CMK (cell line): Measurements from ENCODE around the gene C6orf163.
"Not testable (repeated sequence)": the region's sequence is repeated elsewhere in the genome, so short reads cannot be mapped to it uniquely, and the experiment has no call there.

Source experiments
- DNase-seq: peaks from one replicate; pipeline ENCODE4 v3.0.0-alpha.2; 2010; ENCODE audit warnings: low read depth

C6orf163 gene

GRCh38 chr6:87344731-87345130, at the start of gene C6orf163:
Gene C6orf163, plus strand, starts transcription at chr6:87344813. Its CDS starts 287 bp downstream, at chr6:87345100.
- no peak for DNase-seq

GRCh38 chr6:87297119-87297518, 47.5 kb upstream of the C6orf163 start:
- DNase-seq, result no peak

GRCh38 chr6:87301277-87301676, 43.3 kb upstream of the C6orf163 start:
- not testable (repeated sequence) for DNase-seq

GRCh38 chr6:87308970-87309369, 35.6 kb upstream of the C6orf163 start:
- DNase-seq, result no peak

GRCh38 chr6:87312860-87313259, 31.8 kb upstream of the C6orf163 start:
- no peak for DNase-seq

- no peak for DNase-seq
Observed at GRCh38 chr6:87315071-87315470, 29.5 kb upstream of the C6orf163 start.

- no peak for DNase-seq
Observed at GRCh38 chr6:87319271-87319987, 25.2 kb upstream of the C6orf163 start.

GRCh38 chr6:87322304-87323212, 22.1 kb upstream of the C6orf163 start, which contains the start of gene SMIM8:
Gene SMIM8, plus strand, starts transcription at chr6:87322588. Its CDS starts 14,444 bp downstream, at chr6:87337032.
- peak; percentile 62 for DNase-seq

GRCh38 chr6:87323880-87324279, 20.7 kb upstream of the C6orf163 start:
- not testable (repeated sequence) for DNase-seq

GRCh38 chr6:87330961-87331360, 13.7 kb upstream of the C6orf163 start:
- DNase-seq, result no peak

- no peak for DNase-seq
Observed at GRCh38 chr6:87333033-87333432, 11.6 kb upstream of the C6orf163 start.

- no peak for DNase-seq
Observed at GRCh38 chr6:87333591-87334181, 10.9 kb upstream of the C6orf163 start.

GRCh38 chr6:87334683-87335082, 9.9 kb upstream of the C6orf163 start:
- no peak for DNase-seq

- DNase-seq, result no peak
Observed at GRCh38 chr6:87336367-87336766, 8.2 kb upstream of the C6orf163 start.

GRCh38 chr6:87340230-87340629, 4.4 kb upstream of the C6orf163 start:
- no peak for DNase-seq

GRCh38 chr6:87341158-87341557, 3.5 kb upstream of the C6orf163 start:
- DNase-seq, result no peak

GRCh38 chr6:87341899-87342298, 2.7 kb upstream of the C6orf163 start:
- DNase-seq, result no peak

GRCh38 chr6:87342829-87343228, 1.8 kb upstream of the C6orf163 start:
- no peak for DNase-seq

- no peak for DNase-seq
Observed at GRCh38 chr6:87346700-87347099, 2.1 kb downstream of the C6orf163 start.

GRCh38 chr6:87349896-87350295, 5.3 kb downstream of the C6orf163 start:
- no peak for DNase-seq

GRCh38 chr6:87350516-87350915, 5.9 kb downstream of the C6orf163 start:
- DNase-seq, result no peak

- no peak for DNase-seq
Observed at GRCh38 chr6:87351583-87351982, 7.0 kb downstream of the C6orf163 start.

- DNase-seq, result no peak
Observed at GRCh38 chr6:87356181-87356580, 11.6 kb downstream of the C6orf163 start.
